ENCODE results near the gene LGALS1. TPM values are rescaled to one million over a fixed set of nuclear protein-coding genes. Genes with fewer than 3 reads are reported as not detected.

LGALS1 gene
- total RNA-seq, 6 experiments from 2014 or later = 34.7 to 267 (median 141) TPM

GRCh38 chr22:37640591-37641560 lies 34.6 kb upstream of the LGALS1 start:
- H3K4me1 ChIP-seq = peaks cover 0 to 10% (median 0%) of the 10 kb centered on the region in 4 donors
- DNase-seq = peak in 1 of 3 donors; percentile 22
- 20% methylated on average over 2 of the region's 24 CpGs for WGBS (ENCODE audit: insufficient coverage, low coverage, low lambda C conversion rate, missing lambda C conversion rate)
- intact Hi-C loops (cut with DNase I) = loop anchor here (5.0 to 10.0 kb wide), 2 partner anchors 41 to 84 kb away; no protein-coding TSS in a partner anchor
- TF ChIP-seq POLR2A (IDR thresholded peaks at IDR 0.05) (no peak), CTCF (IDR thresholded peaks at IDR 0.05) (no peak)
- H3K27me3 ChIP-seq = no peaks in the 10 kb centered on the region
- no peak for ATAC-seq
- H3K9me3 ChIP-seq = no peaks in the 10 kb centered on the region
- H3K4me3 ChIP-seq = peak overlapping the region; percentile 38 to 49 (median 41)
- no peaks in the 10 kb centered on the region for H3K36me3 ChIP-seq
- peak overlapping the region in 1 of 3 donors; percentile 38 for H3K27ac ChIP-seq

- ATAC-seq (no peak), DNase-seq (no peak)
- Histone ChIP-seq H3K9me3 (no peaks in the 10 kb centered on the region), H3K36me3 (no peaks in the 10 kb centered on the region), H3K27me3 (no peaks in the 10 kb centered on the region), H3K27ac (no peak overlapping the region), H3K4me3 (no peak overlapping the region), H3K4me1 (peaks cover 0 to 10% (median 0%) of the 10 kb centered on the region in 4 donors)
- intact Hi-C loops (cut with DNase I) = loop anchor here (5.0 to 10.0 kb wide), 2 partner anchors 41 to 83 kb away; no protein-coding TSS in a partner anchor
- no peak for TF ChIP-seq POLR2A (IDR thresholded peaks at IDR 0.05)
- TF ChIP-seq CTCF (IDR thresholded peaks at IDR 0.05) = no peak
- 80% methylated on average over 3 of the region's 5 CpGs for WGBS (ENCODE audit: insufficient coverage, low coverage, low lambda C conversion rate, missing lambda C conversion rate)
These were observed 33.9 kb upstream of the LGALS1 start for GRCh38 chr22:37641561-37641949.

- peak; percentile 82 to 88 (median 85) for DNase-seq
These were observed 32.1 kb upstream of the LGALS1 start for GRCh38 chr22:37643225-37643847.

More at GRCh38 chr22:37643225-37643847, 32.1 kb upstream of the LGALS1 start:
- H3K4me3 ChIP-seq = no peak overlapping the region
- H3K27ac ChIP-seq = no peak overlapping the region
- ATAC-seq = peak; percentile 81 to 87 (median 85)
- 75% methylated on average over 2 of the region's 9 CpGs for WGBS (ENCODE audit: insufficient coverage, low coverage, low lambda C conversion rate, missing lambda C conversion rate)
- TF ChIP-seq POLR2A (IDR thresholded peaks at IDR 0.05) (no peak), CTCF (IDR thresholded peaks at IDR 0.05) (peak; percentile 89 to 95 (median 93))
- no peaks in the 10 kb centered on the region for H3K36me3 ChIP-seq
- H3K9me3 ChIP-seq = no peaks in the 10 kb centered on the region
- intact Hi-C loops (cut with DNase I) = loop anchor here (5.0 to 10.0 kb wide), 2 partner anchors 39 to 81 kb away; no protein-coding TSS in a partner anchor
- peaks cover 0 to 10% (median 0%) of the 10 kb centered on the region in 4 donors for H3K4me1 ChIP-seq
- no peaks in the 10 kb centered on the region for H3K27me3 ChIP-seq

All from right lobe of liver (tissue), 6 donors.